Lung microvascular endothelial cell (primary cell): Measurements from ENCODE around the gene SLC10A4. TPM values are rescaled to one million over a fixed set of nuclear protein-coding genes. Genes with fewer than 3 reads are reported as not detected.
"Not testable (repeated sequence)": the region's sequence is repeated elsewhere in the genome, so short reads cannot be mapped to it uniquely, and the experiment has no call there.

Experiments
- DNase-seq, 2 donors: peaks; one replicate each; pipeline versions ENCODE4 v3.0.0 to v3.0.0-alpha.2; 2010; ENCODE audit warnings: low read depth in 2 of 2
- total RNA-seq: library from RNA; depleted of rRNA; stranded (reverse); fragments of >200 nt; gene quantifications from 2 replicates; pipeline ENCODE4 v1.2.1, GENCODE V29; 2014

The SLC10A4 gene, protein sequence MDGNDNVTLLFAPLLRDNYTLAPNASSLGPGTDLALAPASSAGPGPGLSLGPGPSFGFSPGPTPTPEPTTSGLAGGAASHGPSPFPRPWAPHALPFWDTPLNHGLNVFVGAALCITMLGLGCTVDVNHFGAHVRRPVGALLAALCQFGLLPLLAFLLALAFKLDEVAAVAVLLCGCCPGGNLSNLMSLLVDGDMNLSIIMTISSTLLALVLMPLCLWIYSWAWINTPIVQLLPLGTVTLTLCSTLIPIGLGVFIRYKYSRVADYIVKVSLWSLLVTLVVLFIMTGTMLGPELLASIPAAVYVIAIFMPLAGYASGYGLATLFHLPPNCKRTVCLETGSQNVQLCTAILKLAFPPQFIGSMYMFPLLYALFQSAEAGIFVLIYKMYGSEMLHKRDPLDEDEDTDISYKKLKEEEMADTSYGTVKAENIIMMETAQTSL
- under 0.01 and 0.20 TPM in 2 replicates for total RNA-seq

DNA sequence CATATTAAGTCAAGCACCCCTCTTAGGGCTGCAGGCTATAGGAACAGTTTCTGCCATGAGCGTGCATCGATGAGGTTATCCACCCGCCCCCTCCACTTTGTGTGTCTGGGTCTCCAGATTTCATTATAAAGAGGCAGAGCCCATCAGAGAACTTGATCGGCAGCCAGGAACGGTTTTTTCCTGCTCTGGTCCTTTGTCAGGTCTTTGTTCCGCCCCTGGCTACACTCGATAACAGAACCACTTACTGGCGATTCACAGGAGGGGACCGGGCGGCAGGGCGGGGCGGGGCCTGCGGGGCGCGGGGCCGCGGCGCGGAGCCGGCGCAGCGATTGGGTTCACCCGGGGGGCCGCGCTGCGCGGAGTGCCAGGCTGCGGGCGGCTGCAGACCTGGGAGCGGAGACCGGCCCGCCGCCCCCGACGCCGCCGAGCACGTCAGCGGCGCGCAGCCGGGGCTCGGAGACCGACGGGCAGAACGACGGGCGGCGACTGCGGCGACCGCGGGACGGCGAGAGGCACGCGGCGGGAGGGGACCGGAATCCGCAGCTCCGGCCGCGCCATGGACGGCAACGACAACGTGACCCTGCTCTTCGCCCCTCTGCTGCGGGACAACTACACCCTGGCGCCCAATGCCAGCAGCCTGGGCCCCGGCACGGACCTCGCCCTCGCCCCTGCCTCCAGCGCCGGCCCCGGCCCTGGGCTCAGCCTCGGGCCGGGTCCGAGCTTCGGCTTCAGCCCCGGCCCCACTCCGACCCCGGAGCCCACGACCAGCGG lies at the start of gene SLC10A4:
Gene SLC10A4 (plus strand): TSS at position 338 of the 771 bp plus-strand sequence. CDS start 219 bp downstream, at position 557.
- DNase-seq, result peak in 1 of 2 donors; percentile 43

DNA sequence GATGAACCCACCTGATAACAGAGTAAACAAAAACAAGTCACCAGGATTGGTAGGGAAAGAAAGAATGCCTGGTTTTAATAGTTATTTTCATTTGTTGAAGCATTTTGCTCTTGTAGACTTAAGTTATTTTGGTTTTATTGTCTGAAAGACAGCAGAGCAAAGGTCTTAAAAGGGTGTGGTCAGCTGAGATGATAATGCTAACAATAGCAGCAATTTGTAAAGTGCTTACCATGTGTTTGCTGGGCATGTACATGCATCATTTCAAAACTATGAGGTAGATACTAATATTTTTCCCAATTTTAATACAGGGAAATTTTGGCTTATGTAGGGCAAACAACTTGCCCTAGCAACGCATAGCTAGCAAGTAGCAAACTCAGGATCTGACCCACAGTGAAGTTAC lies 46.8 kb upstream of the SLC10A4 start:
- no peak for DNase-seq

GRCh38 chr4:48439988-48440387 lies 43.2 kb upstream of the SLC10A4 start:
- no peak for DNase-seq

DNA sequence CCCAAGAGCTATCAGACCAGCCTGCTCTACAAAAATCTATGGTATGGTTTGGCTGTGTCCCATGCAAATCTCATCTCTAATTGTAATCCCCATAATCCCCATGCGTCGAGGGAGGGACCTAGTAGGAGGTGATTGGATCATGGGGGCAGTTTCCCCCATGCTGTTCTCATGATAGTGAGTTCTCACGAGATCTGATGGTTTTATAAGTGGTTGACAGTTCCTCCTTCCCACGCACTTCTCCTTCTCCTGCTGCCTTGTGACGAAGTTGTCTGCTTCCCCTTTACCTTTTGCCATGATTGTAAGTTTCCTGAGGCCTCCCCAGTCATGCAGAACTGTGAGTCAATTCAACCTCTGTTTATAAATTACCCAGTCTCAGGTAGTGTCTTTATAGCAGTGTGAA lies 42.2 kb upstream of the SLC10A4 start:
- not testable (repeated sequence) for DNase-seq

DNA sequence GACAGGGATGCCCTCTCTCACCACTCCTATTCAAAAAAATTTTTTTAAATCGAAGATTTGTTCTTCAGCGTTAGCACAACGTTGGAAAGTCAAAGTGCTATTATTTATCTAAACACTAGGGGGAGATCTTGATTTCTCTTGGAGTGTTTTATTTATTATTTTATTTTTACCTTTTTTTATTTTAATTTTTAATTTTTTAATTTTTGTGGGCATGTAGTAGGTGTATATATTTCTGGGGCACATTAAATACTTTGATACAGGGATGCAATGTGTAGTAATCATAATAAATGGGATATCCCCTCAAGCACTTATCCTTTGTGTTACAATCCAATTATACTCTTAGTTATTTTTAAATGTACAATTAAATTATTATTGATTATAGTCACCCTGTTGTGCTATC lies 37.4 kb upstream of the SLC10A4 start:
- DNase-seq, result peak; percentile 27 to 43

- no peak for DNase-seq
Measured at GRCh38 chr4:48446642-48447041, 36.5 kb upstream of the SLC10A4 start.

DNA sequence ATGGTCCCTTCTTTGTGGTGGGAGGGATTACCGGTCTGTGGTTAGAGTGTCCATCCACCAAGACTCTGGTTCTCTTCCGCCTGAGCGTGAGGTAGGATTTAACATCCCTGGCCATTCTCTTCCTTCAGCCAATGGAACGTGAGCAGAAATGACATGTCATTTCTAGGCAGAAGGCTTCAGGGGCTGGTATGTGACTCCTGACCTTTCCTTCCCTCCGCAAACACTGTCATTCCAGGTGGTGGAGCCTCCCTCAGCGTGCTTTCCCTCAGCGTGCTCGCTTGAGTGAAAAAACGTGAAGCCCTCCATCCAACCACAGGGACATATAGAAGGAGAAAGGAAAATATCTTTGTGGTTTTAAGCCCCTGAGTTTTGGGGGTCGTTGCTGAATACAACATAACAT lies 34.0 kb upstream of the SLC10A4 start:
- DNase-seq, result no peak

- no peak for DNase-seq
Measured at GRCh38 chr4:48450740-48451139, 32.4 kb upstream of the SLC10A4 start.

DNA sequence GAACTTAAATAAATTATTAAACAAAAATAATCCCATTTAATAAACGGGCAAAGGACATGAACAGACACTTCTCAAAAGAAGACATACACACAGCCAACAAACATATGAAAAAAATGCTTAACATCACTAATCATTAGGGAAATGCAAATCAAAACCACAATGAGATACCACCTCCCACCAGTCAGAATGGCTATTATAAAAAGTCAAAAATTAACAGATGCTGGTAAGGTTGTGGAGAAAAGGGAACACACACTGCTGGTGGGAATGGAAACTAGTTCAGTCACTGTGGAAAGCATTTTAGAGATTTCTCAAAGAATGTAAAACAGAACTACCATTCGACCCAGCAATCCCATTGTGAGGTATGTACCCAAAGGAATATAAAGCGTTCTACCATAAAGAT lies 31.5 kb upstream of the SLC10A4 start:
- not testable (repeated sequence) for DNase-seq

DNA sequence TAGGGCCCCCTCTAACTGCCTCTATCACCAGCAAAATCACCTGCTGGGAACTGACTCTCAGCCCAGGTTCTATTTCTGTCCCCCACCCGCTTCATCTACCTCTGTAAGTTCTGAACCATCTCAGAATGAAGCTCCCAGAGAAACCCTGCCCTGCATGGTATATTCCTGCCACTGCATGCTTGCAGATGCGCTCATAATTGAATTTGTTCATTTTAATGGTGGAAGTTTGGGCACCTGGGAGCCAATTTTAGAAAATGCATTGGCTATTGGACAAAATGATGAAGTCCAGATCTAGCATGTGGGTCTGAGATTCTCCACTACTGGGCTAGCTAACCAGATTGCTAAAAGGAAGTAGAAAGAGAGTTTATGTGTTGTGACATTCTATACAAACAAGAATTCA lies 28.6 kb upstream of the SLC10A4 start:
- DNase-seq, result no peak

- no peak for DNase-seq
Measured at GRCh38 chr4:48461000-48461399, 22.1 kb upstream of the SLC10A4 start.

DNA sequence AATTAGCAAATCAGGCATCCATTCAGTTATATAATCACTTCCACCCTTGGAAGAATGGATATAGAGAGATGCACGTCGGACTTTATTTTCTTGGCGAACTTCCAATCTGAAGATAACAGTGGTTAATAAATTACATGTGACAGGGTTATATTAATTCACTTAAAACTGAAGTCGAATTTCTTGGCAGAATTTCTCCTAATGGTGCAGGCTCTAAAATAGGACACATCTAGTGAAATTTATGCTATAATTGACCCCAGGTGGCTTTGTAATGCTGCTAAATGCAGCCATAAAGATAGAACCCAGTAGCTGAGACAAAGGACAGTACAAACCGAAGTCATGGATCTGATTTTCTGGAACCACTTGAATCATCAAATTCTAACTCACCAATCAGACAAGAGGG lies 20.8 kb upstream of the SLC10A4 start:
- DNase-seq, result no peak

GRCh38 chr4:48467442-48467841 lies 15.7 kb upstream of the SLC10A4 start:
- DNase-seq, result no peak

GRCh38 chr4:48467891-48468290 lies 15.3 kb upstream of the SLC10A4 start:
- no peak for DNase-seq

DNA sequence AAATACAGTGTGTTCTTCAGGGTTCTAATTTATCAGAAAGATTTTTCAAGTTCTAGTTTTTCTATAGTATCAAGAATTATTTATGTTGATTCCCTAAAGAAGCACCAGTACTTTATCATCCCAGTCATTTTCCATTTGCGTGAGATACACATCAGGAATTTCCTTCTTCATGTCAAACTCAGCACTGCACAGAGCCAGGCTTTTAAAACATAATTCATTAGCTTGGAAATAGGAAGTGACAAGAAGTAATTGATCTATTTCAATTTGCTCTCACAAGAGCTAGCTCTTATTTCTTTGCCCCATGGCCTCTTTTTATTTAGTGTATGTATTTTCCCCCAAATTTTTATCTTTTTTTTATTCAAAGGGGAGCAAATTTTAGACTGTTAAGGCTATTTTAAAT lies 13.0 kb upstream of the SLC10A4 start:
- no peak for DNase-seq

- no peak for DNase-seq
Measured at GRCh38 chr4:48470570-48470969, 12.6 kb upstream of the SLC10A4 start.

DNA sequence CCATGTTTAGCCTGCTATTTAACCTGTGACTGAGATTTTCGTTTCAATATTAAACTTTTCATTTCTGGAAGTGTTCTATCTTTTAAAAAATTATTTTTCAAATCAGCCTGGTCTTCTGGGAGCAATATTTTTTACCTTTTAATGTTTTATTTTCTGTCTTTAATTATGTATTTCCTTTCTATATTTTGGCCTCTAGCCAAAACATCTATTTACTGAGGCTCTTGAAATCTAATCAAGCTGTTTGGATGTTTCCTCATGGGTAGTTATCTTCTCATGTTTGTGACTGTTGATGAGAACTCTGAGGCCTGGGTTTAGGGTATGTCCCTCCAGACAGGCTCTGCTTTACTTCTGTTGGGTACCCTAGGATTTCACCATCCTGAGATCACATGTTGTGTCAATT lies 10.3 kb upstream of the SLC10A4 start:
- DNase-seq, result no peak

DNA sequence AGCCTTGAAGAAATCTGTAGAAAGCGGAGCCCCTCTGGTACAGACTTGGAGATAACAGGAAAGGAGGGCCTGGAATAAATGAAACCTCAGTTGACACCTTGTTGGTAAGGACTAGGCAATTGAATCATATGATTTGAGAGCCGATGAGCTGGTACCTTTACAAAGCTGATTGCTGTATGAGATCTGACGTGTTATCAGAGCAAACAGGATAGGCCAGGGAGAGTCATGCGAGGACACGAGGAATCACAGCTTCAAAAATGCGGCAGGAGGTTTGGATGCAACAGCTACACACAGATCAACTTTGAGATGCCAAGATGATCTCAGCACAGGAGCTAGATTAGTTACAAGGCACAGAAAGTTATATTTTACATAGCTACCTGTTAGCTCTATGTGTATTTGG lies 7.4 kb upstream of the SLC10A4 start:
- no peak for DNase-seq

- peak in 1 of 2 donors; percentile 48 for DNase-seq
Measured at GRCh38 chr4:48478273-48478672, 4.9 kb upstream of the SLC10A4 start.

- DNase-seq, result no peak
Measured at GRCh38 chr4:48481581-48481980, 1.6 kb upstream of the SLC10A4 start.

DNA sequence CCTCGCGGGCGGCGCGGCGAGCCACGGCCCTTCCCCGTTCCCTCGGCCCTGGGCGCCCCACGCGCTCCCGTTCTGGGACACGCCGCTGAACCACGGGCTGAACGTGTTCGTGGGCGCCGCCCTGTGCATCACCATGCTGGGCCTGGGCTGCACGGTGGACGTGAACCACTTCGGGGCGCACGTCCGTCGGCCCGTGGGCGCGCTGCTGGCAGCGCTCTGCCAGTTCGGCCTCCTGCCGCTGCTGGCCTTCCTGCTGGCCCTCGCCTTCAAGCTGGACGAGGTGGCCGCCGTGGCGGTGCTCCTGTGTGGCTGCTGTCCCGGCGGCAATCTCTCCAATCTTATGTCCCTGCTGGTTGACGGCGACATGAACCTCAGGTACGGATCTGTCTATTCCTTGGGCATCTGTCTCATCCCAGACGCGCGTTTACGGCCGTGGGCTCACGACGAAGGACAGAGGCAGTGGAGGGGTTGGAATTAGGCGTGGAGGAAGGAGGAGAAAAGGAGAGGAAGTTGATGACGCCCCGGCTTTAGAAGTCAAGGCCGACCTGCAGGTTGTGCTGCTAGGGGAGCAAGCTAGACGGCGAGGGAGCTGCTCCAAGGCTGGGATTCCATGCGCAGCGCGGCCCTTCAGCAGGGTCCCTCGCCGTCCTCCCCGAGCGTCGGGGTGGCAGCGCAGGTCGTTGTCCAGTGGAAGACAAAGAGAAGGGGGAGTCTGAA lies 792 bp downstream of the SLC10A4 start:
- DNase-seq, result peak in 1 of 2 donors; percentile 16
